GM19455 (cell line): ENCODE results near the gene PFKP.

Source experiments
- ATAC-seq: cut with Tn5 transposase; IDR thresholded peaks from one replicate; pipeline ENCODE4 v1.9.1; 2021; ENCODE audit not compliant: unreplicated experiment

The PFKP gene

DNA sequence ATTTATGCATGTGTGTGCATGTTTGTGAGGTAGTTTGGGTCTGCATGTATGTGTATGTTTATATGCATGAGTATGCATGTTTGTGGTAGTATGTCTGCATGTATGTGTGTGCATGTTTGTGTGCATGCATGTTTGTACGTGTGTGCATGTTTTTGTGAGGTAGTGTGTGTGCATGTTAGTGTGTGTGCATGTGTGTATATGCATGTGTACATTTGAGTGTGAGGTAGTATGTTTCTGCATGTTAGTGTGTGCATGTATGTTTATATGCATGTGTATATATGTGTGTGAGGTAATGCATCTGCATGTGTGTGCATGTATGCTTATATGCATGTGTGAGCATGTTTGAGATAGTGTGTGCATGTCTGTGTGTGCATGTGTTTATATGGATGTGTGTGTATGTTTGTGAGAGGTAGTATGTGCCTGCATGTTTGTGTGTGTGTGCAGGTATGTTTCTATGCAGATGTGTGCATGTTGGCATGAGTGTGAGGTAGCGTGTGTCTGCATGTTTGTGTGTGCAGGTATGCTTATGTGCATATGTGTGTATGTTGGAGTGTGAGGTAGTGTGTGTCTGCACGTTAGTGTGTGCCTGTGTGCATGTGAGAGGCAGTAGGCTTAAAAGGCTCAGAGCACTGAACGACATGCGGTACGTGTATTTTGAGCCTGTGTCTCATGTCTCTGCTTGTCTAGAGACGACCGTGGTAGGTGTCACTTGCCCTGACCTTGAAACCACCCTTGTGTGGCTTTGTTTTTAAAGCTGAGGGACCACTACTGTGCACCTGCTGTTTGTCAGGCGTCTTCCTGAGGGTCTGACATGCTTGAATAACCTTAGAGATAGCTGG, 43.7 kb downstream of the PFKP start:
- no peak for ATAC-seq

GRCh38 chr10:3111621-3112163, 44.3 kb downstream of the PFKP start:
- no peak for ATAC-seq

DNA sequence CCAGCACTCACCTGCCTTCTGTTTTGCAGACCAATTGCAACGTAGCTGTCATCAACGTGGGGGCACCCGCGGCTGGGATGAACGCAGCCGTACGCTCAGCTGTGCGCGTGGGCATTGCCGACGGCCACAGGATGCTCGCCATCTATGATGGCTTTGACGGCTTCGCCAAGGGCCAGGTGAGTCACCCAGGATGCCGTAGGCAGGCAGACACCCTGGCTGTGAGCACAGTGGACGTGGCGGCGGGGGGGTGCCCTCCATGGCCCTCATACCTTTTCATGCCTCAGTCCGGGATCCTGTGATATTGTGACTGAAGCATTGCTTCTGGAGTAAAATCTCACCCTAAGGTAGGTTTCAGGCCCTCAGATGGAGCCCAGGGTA, 46.0 kb downstream of the PFKP start:
- ATAC-seq = no peak

GRCh38 chr10:3115685-3116084, 48.3 kb downstream of the PFKP start:
- ATAC-seq = no peak

GRCh38 chr10:3116508-3117100, 49.3 kb downstream of the PFKP start:
- no peak for ATAC-seq

DNA sequence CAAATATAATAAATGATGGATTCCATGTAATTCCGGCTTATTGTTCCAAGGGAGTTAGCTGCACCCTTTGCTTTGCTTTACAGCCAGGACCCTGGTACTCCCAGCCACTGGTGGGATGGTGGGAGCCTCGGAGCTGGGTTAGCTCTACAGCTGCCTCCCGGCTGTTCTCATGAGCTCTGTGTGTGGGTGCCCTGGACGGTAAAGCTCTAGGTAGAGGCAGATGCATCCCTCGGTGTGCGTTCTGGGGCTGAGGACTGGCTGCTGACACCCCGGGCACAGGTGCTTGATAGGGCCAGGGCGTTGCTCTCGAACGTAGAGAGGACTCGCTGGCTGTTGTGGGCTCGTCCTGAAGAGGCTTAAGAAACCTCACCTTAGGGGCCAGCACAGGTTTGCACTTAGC, 50.1 kb downstream of the PFKP start:
- ATAC-seq = no peak

DNA sequence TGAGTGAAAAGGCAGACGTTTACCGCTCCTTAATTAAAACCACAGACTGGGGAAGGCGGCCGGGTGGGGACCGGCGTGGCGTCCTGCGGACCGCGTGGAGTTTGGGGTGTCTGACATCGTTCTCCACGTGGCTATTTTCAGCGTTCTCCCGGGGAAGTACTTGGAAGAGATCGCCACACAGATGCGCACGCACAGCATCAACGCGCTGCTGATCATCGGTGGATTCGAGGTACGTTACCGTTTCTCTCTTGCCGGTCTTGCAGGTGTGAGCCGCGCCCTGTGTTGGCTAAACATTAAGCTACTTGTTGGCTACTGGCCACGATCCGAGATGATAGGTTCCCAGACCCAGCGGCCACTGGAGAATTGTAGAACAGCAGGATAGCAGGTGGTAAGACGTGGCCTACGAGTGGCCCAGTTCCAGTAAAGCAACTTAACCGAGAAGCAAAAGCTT, 51.3 kb downstream of the PFKP start:
- no peak for ATAC-seq

DNA sequence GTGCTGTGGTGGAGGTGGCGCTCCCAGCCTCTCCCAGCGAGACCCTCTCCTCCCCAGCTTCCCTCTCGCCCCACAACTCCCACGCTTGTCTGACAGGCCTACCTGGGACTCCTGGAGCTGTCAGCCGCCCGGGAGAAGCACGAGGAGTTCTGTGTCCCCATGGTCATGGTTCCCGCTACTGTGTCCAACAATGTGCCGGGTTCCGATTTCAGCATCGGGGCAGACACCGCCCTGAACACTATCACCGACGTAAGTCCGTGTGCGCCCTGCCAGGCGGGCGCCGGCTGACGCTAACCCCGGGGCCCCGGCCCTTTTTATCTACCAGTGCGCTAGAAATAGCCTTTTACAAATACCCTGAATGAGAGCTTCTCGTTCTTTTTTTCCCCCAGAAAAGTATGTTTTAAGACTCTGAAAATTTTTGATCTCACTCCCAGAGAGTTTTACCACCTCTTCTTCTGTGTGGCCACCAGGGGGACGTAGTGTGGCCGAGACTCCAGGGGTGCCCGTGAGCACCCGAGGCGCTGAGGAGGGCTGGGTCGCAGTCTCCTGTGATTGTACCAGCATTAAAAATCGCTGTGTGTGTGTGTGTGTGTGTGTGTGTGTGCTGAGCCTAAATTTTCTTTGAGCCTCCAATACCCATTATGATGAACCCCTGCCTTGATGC, 52.6 kb downstream of the PFKP start:
- no peak for ATAC-seq

DNA sequence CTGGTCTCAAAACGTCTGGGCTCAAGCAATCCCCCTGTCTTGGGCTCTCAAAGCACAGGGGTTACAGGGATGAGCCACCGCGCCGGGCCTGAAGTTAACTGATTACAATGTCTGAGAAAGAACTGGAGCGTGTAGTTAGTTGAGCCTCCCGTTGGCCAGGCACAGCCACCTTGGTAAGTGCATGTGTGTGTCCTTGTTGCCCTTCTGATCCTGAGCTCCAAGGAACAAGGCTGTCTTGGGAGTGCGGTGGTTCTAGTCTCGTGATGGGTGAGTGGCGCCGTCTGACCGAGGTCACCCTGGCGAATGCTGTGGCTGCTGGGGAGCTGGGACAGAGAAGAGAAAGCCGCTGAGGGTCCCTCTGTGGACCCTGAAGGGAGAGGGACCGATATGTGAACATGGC, 54.7 kb downstream of the PFKP start:
- no peak for ATAC-seq

DNA sequence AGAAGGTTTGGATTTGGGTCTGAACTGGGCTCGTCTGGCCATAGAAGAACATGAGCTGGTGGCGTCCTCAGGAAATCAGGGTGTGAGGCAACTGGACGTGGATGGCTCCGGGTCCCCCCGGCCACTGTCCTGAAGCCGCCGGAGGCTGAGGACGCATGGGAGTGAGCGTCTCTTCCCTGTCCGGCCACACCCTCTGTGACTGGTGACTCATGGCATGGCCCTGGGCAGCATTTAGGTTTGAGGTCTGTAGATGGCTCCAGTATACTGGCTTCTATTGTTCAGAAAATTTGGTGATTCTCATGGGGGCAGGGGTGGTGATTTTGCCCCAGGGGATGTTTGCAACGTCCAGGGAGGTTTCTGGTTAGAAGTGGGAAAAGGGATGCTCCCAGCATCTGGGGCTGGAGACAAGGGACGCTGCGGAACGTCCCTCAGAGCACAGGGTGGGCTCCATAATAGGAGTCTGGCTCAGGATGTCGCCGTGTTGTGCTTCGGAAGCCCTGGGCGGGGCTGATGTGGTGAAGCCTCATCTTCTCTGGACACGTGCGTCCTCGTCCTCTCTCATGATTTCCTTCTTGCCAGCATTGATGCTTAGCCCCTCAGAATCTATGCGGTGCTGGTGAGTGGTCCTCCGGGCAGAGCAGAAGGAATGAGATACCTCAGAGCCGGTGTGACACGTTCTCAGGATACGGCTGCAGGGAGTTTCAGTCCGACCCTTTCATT, 55.3 kb downstream of the PFKP start:
- no peak for ATAC-seq

DNA sequence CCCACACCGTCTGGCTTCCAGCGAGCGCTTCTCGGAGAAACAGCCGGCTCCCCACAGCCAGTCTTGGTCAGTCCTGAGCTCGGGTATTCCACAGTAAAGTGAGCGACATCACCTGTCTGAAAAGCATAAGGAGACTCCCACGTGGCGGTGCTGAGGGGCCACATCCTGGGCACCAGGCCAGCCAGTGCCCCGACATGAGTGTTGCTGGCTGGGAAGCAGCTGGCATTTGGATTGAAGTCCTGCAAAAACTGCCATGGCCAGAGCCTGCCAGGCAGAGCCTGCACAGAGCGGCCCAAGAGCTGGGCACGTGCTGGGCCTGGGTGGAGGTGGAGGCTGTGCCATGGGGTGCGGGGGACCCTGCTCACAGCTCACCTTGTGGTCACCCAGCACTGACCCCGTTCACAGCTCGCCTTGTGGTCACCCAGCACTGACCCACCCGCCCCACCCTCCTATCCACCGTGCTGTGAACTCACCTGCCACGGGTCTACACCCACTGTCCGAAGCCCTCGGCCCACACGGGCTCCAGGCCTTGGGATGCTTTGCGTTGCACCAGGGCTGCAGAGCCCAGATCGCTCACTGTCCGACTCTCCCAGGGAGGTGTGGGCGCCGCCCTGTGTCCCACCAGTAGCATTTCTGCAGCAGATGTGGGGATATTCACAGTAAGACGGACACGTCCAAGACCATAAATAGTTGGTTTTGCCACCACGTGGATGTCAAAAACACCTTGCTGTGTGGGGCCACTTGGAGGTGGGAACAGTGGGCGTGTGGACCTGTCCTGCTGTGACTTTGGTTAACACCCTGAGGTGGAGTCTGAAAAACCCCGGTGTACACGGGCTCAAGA, 56.4 kb downstream of the PFKP start:
- ATAC-seq = no peak

DNA sequence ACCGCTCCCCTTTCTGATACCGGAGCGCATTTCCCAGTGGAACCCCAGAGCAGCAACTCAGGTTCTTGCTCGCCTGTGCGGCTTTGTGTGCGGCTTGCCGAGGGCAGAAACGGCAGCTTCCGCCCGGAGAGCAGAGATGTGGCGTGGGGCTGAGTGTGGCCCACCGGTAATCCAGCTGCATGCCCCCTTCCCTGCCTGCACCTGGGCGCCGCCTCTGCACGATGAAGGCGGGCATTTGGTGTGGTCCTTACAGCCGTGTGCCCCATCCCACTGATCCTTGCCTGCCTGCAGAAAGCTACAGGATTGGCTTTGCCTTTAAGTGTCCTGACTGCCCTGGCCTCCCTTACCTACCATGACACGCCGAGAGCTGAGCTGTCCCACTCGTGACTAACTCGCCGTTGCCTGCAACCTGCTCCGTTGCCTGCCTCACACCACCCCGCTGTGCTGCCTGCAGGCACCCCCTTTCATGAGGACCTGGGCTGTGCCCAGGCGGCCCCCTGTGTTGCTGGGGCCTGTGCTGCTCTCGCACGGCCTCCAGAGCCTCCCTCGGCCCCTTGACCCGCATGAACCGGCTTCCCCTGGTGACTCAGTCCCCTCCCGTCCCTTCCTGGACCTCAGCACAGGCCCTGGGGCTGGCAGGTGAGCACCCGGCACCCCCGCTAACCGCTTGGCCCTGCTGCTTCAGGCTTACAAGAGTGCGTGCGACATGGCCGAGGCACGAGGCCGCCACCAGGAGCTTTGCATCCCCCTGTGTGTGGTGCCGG, 57.2 kb downstream of the PFKP start:
- no peak for ATAC-seq

DNA sequence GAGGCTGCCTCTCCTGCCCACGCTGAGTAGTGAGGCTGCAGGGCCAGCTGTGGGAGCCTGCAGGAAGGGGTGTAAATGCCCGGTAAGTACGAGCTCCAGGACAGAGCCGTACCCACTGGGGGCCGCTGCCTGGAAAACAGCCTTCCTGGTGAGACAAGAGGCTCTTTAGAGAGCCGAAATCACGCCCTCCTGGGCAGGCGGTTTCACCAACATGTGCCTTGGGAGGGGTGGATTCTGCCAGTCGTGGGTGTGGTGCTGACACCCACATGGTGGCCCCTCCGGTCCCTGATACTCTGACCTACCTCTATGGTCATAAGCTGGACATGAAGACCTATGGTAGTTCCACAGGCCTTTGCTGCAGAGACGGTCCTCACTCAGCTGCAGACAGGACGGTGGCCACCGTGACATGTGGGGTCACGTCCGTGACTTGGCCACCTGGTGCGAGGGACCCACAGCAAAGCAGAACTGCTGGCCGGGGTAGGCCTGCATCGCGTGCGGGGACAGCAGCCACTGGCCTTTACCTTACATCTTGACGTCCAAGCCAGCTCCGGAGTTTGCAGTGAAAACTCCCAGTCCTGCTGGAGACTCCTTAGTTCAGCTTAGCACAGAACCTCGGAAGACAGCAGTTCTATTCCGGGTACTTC, 58.3 kb downstream of the PFKP start:
- no peak for ATAC-seq

DNA sequence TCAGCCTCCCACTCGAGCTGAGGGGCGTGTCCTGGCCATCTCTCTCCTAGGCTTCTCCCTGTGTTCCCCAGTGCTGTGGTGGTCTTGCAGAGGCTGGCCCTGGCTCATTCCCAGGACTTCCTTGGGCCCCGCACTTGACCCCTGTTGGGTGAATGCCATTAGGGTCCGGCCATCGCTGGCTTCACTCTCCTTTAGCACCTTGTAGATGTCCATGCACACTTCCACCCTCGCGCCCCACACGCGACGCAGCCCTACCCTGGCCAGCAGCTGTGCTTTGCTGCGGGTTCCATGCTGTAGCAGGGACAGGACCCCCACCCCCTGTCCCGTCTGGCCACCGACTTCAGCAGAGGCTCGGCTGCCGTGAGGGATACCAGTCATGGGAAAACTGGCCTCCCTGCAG, 58.9 kb downstream of the PFKP start:
- ATAC-seq = no peak

- no peak for ATAC-seq
These were observed 59.5 kb downstream of the PFKP start for GRCh38 chr10:3126741-3127346.

- ATAC-seq = no peak
These were observed 60.6 kb downstream of the PFKP start for GRCh38 chr10:3127921-3128320.

DNA sequence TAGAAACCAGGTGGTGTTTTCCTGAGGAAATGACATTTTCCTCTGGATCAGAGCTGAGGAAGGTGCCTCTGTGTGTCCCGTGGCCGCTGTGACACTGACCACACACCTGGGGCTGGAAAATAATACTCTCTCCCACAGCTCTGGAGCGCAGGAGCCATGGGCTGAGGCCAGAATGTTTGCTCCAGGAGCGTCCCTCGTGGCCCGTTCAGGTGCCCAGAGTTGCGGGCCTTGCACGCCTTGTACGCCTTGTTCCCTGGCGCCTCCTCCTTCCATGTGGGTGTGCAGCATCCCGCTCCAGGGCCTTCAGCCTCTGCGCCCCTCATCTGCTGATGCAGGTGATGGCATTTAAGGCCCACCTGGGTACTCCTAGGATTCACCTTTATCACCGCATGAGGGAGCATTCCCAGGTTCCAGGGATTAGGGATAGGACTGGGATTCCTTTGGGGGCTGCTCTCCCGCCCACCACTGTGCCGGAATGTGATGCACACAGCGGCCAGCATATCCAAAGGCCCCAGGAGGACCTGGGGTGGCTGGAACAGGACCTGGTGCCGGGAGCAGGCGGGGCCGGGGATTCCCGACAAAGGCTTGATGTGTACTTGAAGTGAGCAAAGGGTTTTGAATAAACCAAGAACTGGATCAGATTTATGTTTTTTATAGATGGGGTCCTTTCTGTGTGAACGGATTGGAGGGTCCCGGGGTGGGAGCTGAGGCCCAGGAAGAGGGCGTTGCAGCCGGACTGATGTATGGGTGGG, 61.2 kb downstream of the PFKP start:
- no peak for ATAC-seq
